HepG2 (cell line): ENCODE data around the gene SOX9. TPM values are rescaled to one million over a fixed set of nuclear protein-coding genes. Genes with fewer than 3 reads are reported as not detected.

ENCODE experiments used
- ATAC-seq: fragments of 200-7000 bp; cut with Tn5 transposase; 3 replicates; pipeline ENCODE4 v1.9.1; 2020; ENCODE audit warnings: mild to moderate bottlenecking, moderate library complexity
- BruUV-seq: library from RNA; stranded (reverse); fragments of 400-500 nt; replicated peaks from 2 replicates; lab custom pipeline; 2021; lab: Mats Ljungman, UMichigan
- CTCF ChIA-PET: fragments of 300-600 bp; formaldehyde crosslinking; extraction: SDS; loops from one replicate; lab custom pipeline; 2021; ENCODE audit warnings: low total read pairs, inconsistent platforms, low intra/inter-chr PET ratio; lab: Yijun Ruan, JAX
- POLR2A ChIA-PET: fragments of 350-600 bp; sonication (Branson Sonifier 250); formaldehyde crosslinking; loops from one replicate; lab custom pipeline; 2020; ENCODE audit warnings: antibody characterized with exemption, inconsistent platforms; lab: Yijun Ruan, JAX
- DNase-seq: peaks from one replicate; pipeline ENCODE4 v3.0.0-alpha.2; 2015; ENCODE audit warnings: low spot score
- FAIRE-seq: peaks from 3 replicates; lab custom pipeline; 2011; peaks lifted over from hg19 to GRCh38; lab: Jason Lieb, UNC
- H2AFZ ChIP-seq: one replicate; pipeline ENCODE4 v1.6.1; 2011; ENCODE audit warnings: low read length, inconsistent platforms
- H3K27ac ChIP-seq: fragments of 300-600 bp; 3 replicates; pipeline ENCODE4 v1.8.0; 2011; ENCODE audit warnings: mixed run types, mild to moderate bottlenecking, mixed read lengths, low read length, inconsistent platforms; ENCODE audit not compliant: insufficient read depth; ENCODE audit errors: extremely low read length
- H3K27me3 ChIP-seq, 2 experiments: fragments of 200-600 bp in 1 of 2; 2 replicates in 1 of 2; 3 replicates in 1 of 2; pipeline versions ENCODE4 v1.6.0 to v1.8.0; 2011; ENCODE audit warnings: low read length in 2 of 2, mild to moderate bottlenecking in 2 of 2, moderate library complexity in 2 of 2, inconsistent platforms in 1 of 2; ENCODE audit not compliant: insufficient read depth in 2 of 2, control insufficient read depth in 1 of 2
- H3K36me3 ChIP-seq, 2 experiments: fragments of 200-600 bp in 1 of 2; replicated peaks in 1 of 2; 2 replicates in 1 of 2; 3 replicates in 1 of 2; pipeline versions ENCODE4 v1.5.1 to v1.8.0; 2011; ENCODE audit warnings: low read length in 2 of 2, inconsistent platforms in 1 of 2; ENCODE audit not compliant: insufficient read depth in 2 of 2, control insufficient read depth in 1 of 2
- H3K4me1 ChIP-seq: 2 replicates; pipeline ENCODE4 v1.5.1; 2012; ENCODE audit warnings: low read length, inconsistent platforms; ENCODE audit not compliant: insufficient read depth
- H3K4me2 ChIP-seq: 2 replicates; pipeline ENCODE4 v1.6.0; 2011; ENCODE audit warnings: low read depth, low read length, inconsistent platforms
- H3K4me3 ChIP-seq, 3 experiments: fragments of 200-600 bp in 1 of 3; sonication (generic), shearing (Covaris generic) in 1 of 3; replicated peaks in 1 of 3; 2 replicates each; pipeline ENCODE4 v1.5.1; 2011 to 2016; ENCODE audit warnings: low read length in 3 of 3, inconsistent platforms in 2 of 3, low read depth in 2 of 3, mild to moderate bottlenecking in 2 of 3, control low read depth in 1 of 3, mixed read lengths in 1 of 3; ENCODE audit not compliant: insufficient read depth in 1 of 3
- H3K79me2 ChIP-seq: one replicate; pipeline ENCODE4 v1.6.1; 2011; ENCODE audit warnings: low read length, inconsistent platforms; ENCODE audit not compliant: insufficient read depth
- H3K9ac ChIP-seq: 2 replicates; pipeline ENCODE4 v1.6.0; 2011; ENCODE audit warnings: mild to moderate bottlenecking, low read depth, low read length, inconsistent platforms; ENCODE audit not compliant: insufficient read depth
- H3K9me3 ChIP-seq: 2 replicates; pipeline ENCODE4 v1.5.1; 2012; ENCODE audit warnings: mild to moderate bottlenecking, low read length
- H4K20me1 ChIP-seq: 2 replicates; pipeline ENCODE4 v1.6.0; 2011; ENCODE audit warnings: inconsistent platforms, mild to moderate bottlenecking, low read length, moderate library complexity; ENCODE audit not compliant: insufficient read depth
- AHDC1 ChIP-seq: sonication (generic); formaldehyde crosslinking; IDR thresholded peaks from 2 replicates; pipeline ENCODE4 v1.5.1; 2020; ENCODE audit warnings: mild to moderate bottlenecking, missing genetic modification reagents, borderline replicate concordance
- ATF7 ChIP-seq, 2 experiments: fragments of 450-650 bp in 1 of 2; sonication (generic) in 1 of 2; formaldehyde crosslinking in 1 of 2; IDR thresholded peaks; 2 replicates each; pipeline versions ENCODE4 v1.4.0 to v1.6.1; 2016 to 2020; ENCODE audit warnings: antibody characterized with exemption in 1 of 2, mild to moderate bottlenecking in 1 of 2, missing genetic modification reagents in 1 of 2
- CCAR2 ChIP-seq: fragments of 200-400 bp; formaldehyde crosslinking; optimal IDR thresholded peaks from 2 replicates; pipeline ENCODE3; 2018; ENCODE audit warnings: low read depth, mild to moderate bottlenecking, low read length, moderate library complexity
- ESRRA ChIP-seq: sonication (generic); formaldehyde crosslinking; IDR thresholded peaks from 2 replicates; pipeline ENCODE4 v1.5.1; 2020; ENCODE audit warnings: mild to moderate bottlenecking, low read depth, missing genetic modification reagents
- HNRNPL ChIP-seq: fragments of 200-400 bp; formaldehyde crosslinking; IDR thresholded peaks from 2 replicates; pipeline ENCODE4 v1.6.1; 2017; ENCODE audit warnings: mild to moderate bottlenecking, low read depth, low read length
- HOMEZ ChIP-seq: IDR thresholded peaks from 2 replicates; pipeline ENCODE4 v1.6.1; 2016; ENCODE audit warnings: low read depth
- RBM39 ChIP-seq: fragments of 200-400 bp; formaldehyde crosslinking; IDR thresholded peaks from one replicate; pipeline ENCODE4 v1.6.1; 2018; ENCODE audit warnings: antibody characterized with exemption, mild to moderate bottlenecking, low read depth, low read length; ENCODE audit not compliant: poor library complexity, severe bottlenecking
- RXRA ChIP-seq: sonication (generic); formaldehyde crosslinking; IDR thresholded peaks from 2 replicates; pipeline ENCODE4 v1.5.1; 2020; ENCODE audit warnings: missing genetic modification reagents
- STAG1 ChIP-seq: sonication (generic); formaldehyde crosslinking; IDR thresholded peaks from 2 replicates; pipeline ENCODE4 v1.4.0; 2020; ENCODE audit warnings: missing genetic modification reagents
- TP53 ChIP-seq: sonication (generic); formaldehyde crosslinking; conservative IDR thresholded peaks from 2 replicates; pipeline ENCODE4 v1.4.0; 2020; ENCODE audit warnings: missing genetic modification reagents
- XRCC5 ChIP-seq: fragments of 200-400 bp; formaldehyde crosslinking; optimal IDR thresholded peaks from 2 replicates; pipeline ENCODE3; 2017; ENCODE audit warnings: mild to moderate bottlenecking, low read length
- ZMAT5 ChIP-seq: sonication (generic); formaldehyde crosslinking; IDR thresholded peaks from 2 replicates; pipeline ENCODE4 v1.5.0; 2020; ENCODE audit warnings: mild to moderate bottlenecking, low read depth, missing genetic modification reagents, borderline replicate concordance
- ZNF652 ChIP-seq: IDR thresholded peaks from 2 replicates; pipeline ENCODE4 v1.6.1; 2016; ENCODE audit warnings: low read depth, borderline replicate concordance
- ZSCAN20 ChIP-seq: sonication (generic); formaldehyde crosslinking; IDR thresholded peaks from 2 replicates; pipeline ENCODE4 v1.4.0; 2020; ENCODE audit warnings: missing genetic modification reagents, mild to moderate bottlenecking, borderline replicate concordance
- WGBS: methylation state at CpG from one replicate; pipeline ENCODE4 v1.1.6; 2017; ENCODE audit warnings: low lambda C conversion rate; 5-methylcytosine and 5-hydroxymethylcytosine counted together
- in situ Hi-C: cut with HindIII; loops from 2 replicates; pipeline ENCODE4 v1.10.0; 2017; ENCODE audit warnings: low pct_unique_long_range_greater_than_20kb; ENCODE audit not compliant: extremely low pct_ligation_motif_present
- intact Hi-C: fragments of 100-400 bp; cut with micrococcal nuclease; formaldehyde crosslinking; loops from one replicate; pipeline ENCODE4 v1.10.0; 2022; ENCODE audit not compliant: unreplicated experiment
- polyA plus RNA-seq, 8 experiments: library from polyadenylated mRNA; depleted of rRNA in 3 of 8; stranded (reverse) in 7 of 8; unstranded in 1 of 8; fragments of >200 nt; fragmentation: Illumina TruSeq in 4 of 8; extraction: Trizol in 4 of 8; gene quantifications; 2 replicates each; pipeline versions ENCODE4 v1.2.1 to v1.2.3, GENCODE V29; 2011 to 2016; ENCODE audit warnings: low read depth in 4 of 8, missing spikeins in 1 of 8, mixed read lengths in 1 of 8; ENCODE audit not compliant: insufficient read depth in 1 of 8
- total RNA-seq, 5 experiments: library from RNA; depleted of rRNA; stranded (reverse); fragments of >200 nt; fragmentation: Illumina TruSeq; extraction: Trizol; gene quantifications; 2 replicates each; pipeline ENCODE4 v1.2.3, GENCODE V29; 2016; ENCODE audit warnings: low read depth in 1 of 5

Gene SOX9
- total and polyA plus RNA-seq, 2 of the 13 experiments (the other 11 are each of a cell fraction or from before 2014, with no cell fraction given) = 16.1 to 27.6 TPM

GRCh38 chr17:72151565-72152386 lies 31.0 kb downstream of the SOX9 start:
- Histone ChIP-seq H2AFZ (peak overlapping the region; percentile 21), H3K79me2 (no peaks in the 10 kb centered on the region), H3K4me3 (peak overlapping the region in 1 of 3 experiments; percentile 41; a peak in 2 of 6 replicates), H3K36me3 (no peaks in the 10 kb centered on the region), H3K9ac (peak overlapping the region; percentile 37; the same call in 1 of the 2 replicates), H3K4me2 (peak overlapping the region; percentile 77), H3K9me3 (no peaks in the 10 kb centered on the region), H3K27me3 (peaks cover 0 to 6% of the 10 kb centered on the region in 2 experiments; a peak in 1 of 5 replicates), H4K20me1 (no peaks in the 10 kb centered on the region), H3K27ac (peak overlapping the region; percentile 14), H3K4me1 (peaks cover 29% of the 10 kb centered on the region)
- ChIA-PET CTCF (no interaction called here), POLR2A (interaction anchor here (1.0 to 1.2 kb wide), 3 partner anchors 9 to 30 kb away, joined by 3 to 8 read pairs (median 7); partner anchors contain the start of gene SOX9)
- DNase-seq (peak; percentile 97), ATAC-seq (peak; percentile 99), FAIRE-seq (peak; percentile 99)
- no TSS peak for BruUV-seq
- under 1% methylated on average over 11 of the region's 11 CpGs for WGBS
- in situ Hi-C loops (no loop called here), intact Hi-C loops (loop anchor here (1.0 to 10.0 kb wide), 3 partner anchors 27 to 248 kb away; no protein-coding TSS in a partner anchor)
- no peak for TF ChIP-seq TP53 (CRISPR knock-in tag)
- 0 out of 2 replicates have a peak, but pooled peaks have one; percentile 34 for TF ChIP-seq HOMEZ (CRISPR knock-in tag)
- TF ChIP-seq RXRA (CRISPR knock-in tag) = peak; percentile 88
- TF ChIP-seq XRCC5 = peak; percentile 97
- TF ChIP-seq ZMAT5 = no peak
- TF ChIP-seq ZSCAN20 (CRISPR knock-in tag) = 0 out of 2 replicates have a peak, but pooled peaks have one; percentile 14
- TF ChIP-seq AHDC1 (CRISPR knock-in tag) = peak; percentile 85; the same call in 1 of the 2 replicates
- peak; percentile 70; the same call in 1 of the 2 replicates for TF ChIP-seq ZNF652
- peak; percentile 37 for TF ChIP-seq RBM39
- peak; percentile 36 for TF ChIP-seq CCAR2
- TF ChIP-seq ATF7 (IDR thresholded peaks at IDR 0.05) = no peak
- 0 out of 2 replicates have a peak, but pooled peaks have one; percentile 63 for TF ChIP-seq ATF7 (CRISPR knock-in tag; IDR thresholded peaks at IDR 0.05)
- TF ChIP-seq STAG1 (CRISPR knock-in tag) = peak; percentile 29; the same call in 1 of the 2 replicates
- 0 out of 2 replicates have a peak, but pooled peaks have one; percentile 51 for TF ChIP-seq ESRRA (CRISPR knock-in tag)
- no peak for TF ChIP-seq HNRNPL
